VCaP (cell line): Measurements from ENCODE around the gene MAGOHB.
"Not testable (repeated sequence)": the region's sequence is repeated elsewhere in the genome, so short reads cannot be mapped to it uniquely, and the experiment has no call there.

Source experiments
- H3K27ac ChIP-seq: fragments of 450-650 bp; 2 replicates; pipeline ENCODE4 v1.5.1; 2017
- CTCF ChIP-seq: fragments of 450-650 bp; conservative IDR thresholded peaks from 2 replicates; pipeline ENCODE4 v1.5.1; 2017; ENCODE audit warnings: mild to moderate bottlenecking, moderate library complexity

MAGOHB gene

GRCh38 chr12:10613349-10614055, at the start of gene MAGOHB:
Gene MAGOHB, minus strand, starts transcription at chr12:10613609. Its CDS starts 77 bp downstream, at chr12:10613532.
- TF ChIP-seq CTCF: no peak
- peak within 1 kb of the TSS; percentile 82 for H3K27ac ChIP-seq

- peak overlapping the region; percentile 57 for H3K27ac ChIP-seq
- no peak for TF ChIP-seq CTCF
Observed at GRCh38 chr12:10661338-10661737, 47.9 kb upstream of the MAGOHB start.

GRCh38 chr12:10654003-10654402, 40.6 kb upstream of the MAGOHB start:
- peak overlapping the region; percentile 48 for H3K27ac ChIP-seq
- no peak for TF ChIP-seq CTCF

GRCh38 chr12:10652192-10652591, 38.8 kb upstream of the MAGOHB start:
- H3K27ac ChIP-seq: no peak overlapping the region
- no peak for TF ChIP-seq CTCF

DNA sequence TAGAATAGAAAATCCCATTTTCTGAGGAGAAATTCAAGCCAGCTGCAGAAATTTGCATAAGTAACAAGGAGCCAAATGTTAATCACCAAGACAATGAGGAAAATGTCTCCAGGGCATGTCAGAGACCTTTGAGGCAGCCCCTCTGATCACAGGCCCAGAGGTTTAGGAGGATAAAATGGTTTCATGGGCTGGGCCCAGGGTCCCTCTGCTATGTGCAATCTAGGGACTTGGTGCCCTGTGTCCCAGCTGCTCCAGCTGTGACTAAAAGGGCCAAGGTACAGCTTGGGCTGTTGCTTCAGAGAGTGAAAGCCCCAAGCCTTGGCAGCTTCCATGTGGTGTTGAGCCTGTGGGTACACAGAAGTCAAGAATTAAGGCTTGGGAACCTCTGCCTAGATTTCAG, 33.2 kb upstream of the MAGOHB start:
- not testable (repeated sequence) for H3K27ac ChIP-seq

- H3K27ac ChIP-seq: no peak overlapping the region
- no peak for TF ChIP-seq CTCF
Observed at GRCh38 chr12:10645910-10646309, 32.5 kb upstream of the MAGOHB start.

DNA sequence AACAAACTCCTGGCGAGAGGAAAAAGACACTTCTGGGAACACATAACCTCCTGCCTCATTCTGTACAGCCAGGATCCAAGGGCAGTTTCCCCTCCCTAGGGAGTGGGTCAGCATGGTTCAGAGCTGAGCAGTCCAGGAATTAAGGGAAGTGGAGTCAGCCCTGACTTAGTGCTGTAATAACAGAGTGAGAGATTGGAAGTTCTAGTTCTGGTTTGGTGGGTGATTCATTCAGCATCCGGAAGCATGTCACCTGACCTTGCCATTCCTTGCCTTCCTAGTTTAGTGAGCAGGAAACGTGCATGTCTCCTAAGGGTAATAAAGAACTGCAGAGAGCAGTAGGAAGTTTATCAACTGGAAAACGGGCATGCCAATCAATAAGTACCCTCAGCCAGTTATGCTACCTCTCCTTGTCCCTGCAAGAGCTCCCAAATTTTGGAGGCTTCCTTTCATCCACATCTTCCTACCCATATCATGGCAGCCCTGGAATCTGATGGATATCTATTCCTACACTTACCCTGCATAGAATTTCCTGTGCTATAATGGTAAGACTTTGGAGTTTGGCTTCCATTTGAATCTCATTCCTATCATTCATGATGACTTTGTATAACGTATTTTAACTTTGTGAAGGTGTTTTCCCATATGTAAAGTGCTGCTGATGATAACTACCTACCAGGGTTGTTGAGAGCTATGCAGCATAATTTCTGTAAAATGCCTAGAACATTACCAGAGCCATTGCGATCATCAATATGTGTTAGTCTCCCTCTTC, 28.5 kb upstream of the MAGOHB start:
- TF ChIP-seq CTCF: no peak
- H3K27ac ChIP-seq: no peak overlapping the region

DNA sequence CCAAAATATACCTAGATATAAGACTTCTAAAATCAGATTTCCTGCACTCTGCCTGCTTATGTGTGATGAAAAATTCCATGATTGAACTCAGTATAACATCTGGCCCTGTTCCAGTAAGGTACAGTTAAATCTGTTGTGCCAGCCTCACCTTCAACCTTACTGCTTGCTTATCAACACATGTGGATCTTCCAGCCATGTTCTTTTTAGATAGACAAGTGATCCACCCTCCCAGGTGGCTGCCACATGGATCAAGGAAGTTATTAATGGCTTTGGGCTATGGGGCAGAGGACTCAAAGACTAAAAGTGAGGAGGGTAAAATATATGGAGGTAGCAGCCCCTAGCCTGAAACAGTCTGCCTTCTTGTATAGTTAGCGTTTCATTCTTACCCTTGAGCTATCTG, 25.3 kb upstream of the MAGOHB start:
- peak overlapping the region; percentile 89 for H3K27ac ChIP-seq
- TF ChIP-seq CTCF: no peak
